ENCODE results near the gene ALOX12B.

GRCh38 chr17:8053600-8053999, 33.9 kb downstream of the ALOX12B start:
- TF ChIP-seq USF1 (IDR thresholded peaks at IDR 0.05; ENCODE audit: borderline replicate concordance, low read depth) (no peak), JUND (IDR thresholded peaks at IDR 0.05) (no peak), FOXM1 (IDR thresholded peaks at IDR 0.05; ENCODE audit: low read depth) (no peak), RFX5 (IDR thresholded peaks at IDR 0.05; ENCODE audit: low read length) (no peak), CHD2 (IDR thresholded peaks at IDR 0.05; ENCODE audit: low read length, partially characterized antibody) (no peak), CTCF (IDR thresholded peaks at IDR 0.05) (no peak), REST (IDR thresholded peaks at IDR 0.05; ENCODE audit: low read depth, low read length) (no peak)
